Keratinocyte (primary cell): ENCODE results near the gene KAT2B.

Source experiments
- CTCF ChIP-seq, 3 experiments: IDR thresholded peaks in 1 of 3; conservative IDR thresholded peaks in 1 of 3; optimal IDR thresholded peaks in 1 of 3; 2 replicates in 2 of 3; 3 replicates in 1 of 3; pipeline versions ENCODE3 to v1.5.1; 2011; ENCODE audit warnings: low read length in 3 of 3, mild to moderate bottlenecking in 3 of 3, moderate library complexity in 2 of 3, control low read depth in 1 of 3, inconsistent platforms in 1 of 3; ENCODE audit not compliant: insufficient read depth in 2 of 3; ENCODE audit errors: extremely low read depth in 1 of 3
- EZH2 ChIP-seq: IDR thresholded peaks from one replicate; pipeline ENCODE4 v1.6.1; 2012; ENCODE audit warnings: inconsistent platforms, mild to moderate bottlenecking, low read length, moderate library complexity

- TF ChIP-seq CTCF (optimal IDR thresholded peaks at IDR 0.05 in 1 of 3, IDR thresholded peaks at IDR 0.05 in 1 of 3, conservative IDR thresholded peaks at IDR 0.05 in 1 of 3; ENCODE audit: extremely low read depth in 1 of 3, insufficient read depth in 2 of 3, low read length in 3 of 3) (no peak), EZH2 (no peak)
These were observed 65.5 kb downstream of the KAT2B start for GRCh38 chr3:20105513-20106280.
